Mesenchymal stem cell (in vitro differentiated cells and primary cell): Measurements from ENCODE around the gene FOXN3.

Source experiments
- DNase-seq: peaks from one replicate; pipeline ENCODE4 v3.0.0-alpha.2; 2013
- H2AFZ ChIP-seq: one replicate; pipeline ENCODE4 v1.6.1; 2013; ENCODE audit warnings: low read depth, mild to moderate bottlenecking, control low read depth, inconsistent platforms, low read length, moderate library complexity
- H2AK5ac ChIP-seq: 2 replicates; pipeline ENCODE4 v1.6.1; 2013; ENCODE audit warnings: low read length, moderate library complexity, mild to moderate bottlenecking, inconsistent platforms; ENCODE audit not compliant: severe bottlenecking
- H2BK120ac ChIP-seq: one replicate; pipeline ENCODE4 v1.6.1; 2013; ENCODE audit warnings: low read depth, mild to moderate bottlenecking, inconsistent platforms, low read length, moderate library complexity
- H2BK12ac ChIP-seq, 2 experiments: one replicate each; pipeline ENCODE4 v1.6.1; 2013; ENCODE audit warnings: inconsistent platforms in 2 of 2, low read length in 2 of 2, mild to moderate bottlenecking in 2 of 2, moderate library complexity in 2 of 2, control low read depth in 1 of 2
- H2BK15ac ChIP-seq: one replicate; pipeline ENCODE4 v1.6.1; 2013; ENCODE audit warnings: mild to moderate bottlenecking, low read depth, inconsistent platforms; ENCODE audit not compliant: poor library complexity, severe bottlenecking
- H2BK5ac ChIP-seq: 2 replicates; pipeline ENCODE4 v1.6.1; 2013; ENCODE audit warnings: low read depth, mild to moderate bottlenecking, low read length, control low read depth, inconsistent platforms; ENCODE audit not compliant: poor library complexity, severe bottlenecking
- H3K14ac ChIP-seq, 2 experiments: one replicate each; pipeline ENCODE4 v1.6.1; 2013; ENCODE audit warnings: inconsistent platforms in 2 of 2, low read length in 2 of 2, control low read depth in 1 of 2, mild to moderate bottlenecking in 1 of 2, moderate library complexity in 1 of 2
- H3K18ac ChIP-seq, 2 experiments: one replicate each; pipeline ENCODE4 v1.6.1; 2013; ENCODE audit warnings: inconsistent platforms in 2 of 2, low read length in 2 of 2, control low read depth in 1 of 2, low read depth in 1 of 2, mild to moderate bottlenecking in 1 of 2
- H3K23ac ChIP-seq, 2 experiments: one replicate each; pipeline ENCODE4 v1.6.1; 2013; ENCODE audit warnings: inconsistent platforms in 2 of 2, low read length in 2 of 2, mild to moderate bottlenecking in 2 of 2, moderate library complexity in 2 of 2, control low read depth in 1 of 2
- H3K27ac ChIP-seq: 2 replicates; pipeline ENCODE4 v1.5.1; 2013; ENCODE audit warnings: mild to moderate bottlenecking, moderate library complexity, low read length, control low read depth, inconsistent platforms; ENCODE audit not compliant: poor library complexity, severe bottlenecking
- H3K27me3 ChIP-seq, 2 experiments: 2 replicates each; pipeline versions ENCODE4 v1.6.1 to v1.7.0; 2013; ENCODE audit warnings: low read length in 2 of 2, mild to moderate bottlenecking in 2 of 2, moderate library complexity in 2 of 2, control low read depth in 1 of 2, inconsistent platforms in 1 of 2; ENCODE audit not compliant: control insufficient read depth in 1 of 2, insufficient read depth in 1 of 2
- H3K36me3 ChIP-seq, 2 experiments: 2 replicates each; pipeline versions ENCODE4 v1.6.1 to v1.7.0; 2013; ENCODE audit warnings: low read length in 2 of 2, control low read depth in 1 of 2, inconsistent platforms in 1 of 2, low read depth in 1 of 2, mild to moderate bottlenecking in 1 of 2; ENCODE audit not compliant: insufficient read depth in 2 of 2, control insufficient read depth in 1 of 2
- H3K4ac ChIP-seq, 2 experiments: one replicate each; pipeline ENCODE4 v1.6.1; 2013; ENCODE audit warnings: inconsistent platforms in 2 of 2, low read length in 2 of 2, mild to moderate bottlenecking in 2 of 2, moderate library complexity in 2 of 2, control low read depth in 1 of 2, low read depth in 1 of 2
- H3K4me1 ChIP-seq: 2 replicates; pipeline ENCODE4 v1.6.1; 2013; ENCODE audit warnings: low read depth, low read length, control low read depth; ENCODE audit not compliant: control insufficient read depth, insufficient read depth
- H3K4me2 ChIP-seq: 2 replicates; pipeline ENCODE4 v1.6.1; 2013; ENCODE audit warnings: low read length, mild to moderate bottlenecking, inconsistent platforms; ENCODE audit not compliant: poor library complexity, severe bottlenecking
- H3K4me3 ChIP-seq, 2 experiments: 2 replicates each; pipeline versions ENCODE4 v1.5.1 to v1.7.0; 2013; ENCODE audit warnings: low read length in 2 of 2, mild to moderate bottlenecking in 2 of 2, control low read depth in 1 of 2, low read depth in 1 of 2; ENCODE audit not compliant: insufficient read depth in 1 of 2
- H3K79me1 ChIP-seq: replicated peaks from 2 replicates; pipeline ENCODE4 v1.6.1; 2013; ENCODE audit warnings: mild to moderate bottlenecking, control low read depth, low read length, inconsistent platforms; ENCODE audit not compliant: poor library complexity, severe bottlenecking
- H3K9ac ChIP-seq: 2 replicates; pipeline ENCODE4 v1.7.0; 2013; ENCODE audit warnings: mild to moderate bottlenecking, low read length, moderate library complexity
- H3K9me3 ChIP-seq: 2 replicates; pipeline ENCODE4 v1.7.0; 2013; ENCODE audit warnings: mild to moderate bottlenecking, low read length; ENCODE audit not compliant: control insufficient read depth
- H4K8ac ChIP-seq: one replicate; pipeline ENCODE4 v1.6.1; 2013; ENCODE audit warnings: inconsistent platforms, mild to moderate bottlenecking, low read length, moderate library complexity
- H4K91ac ChIP-seq: one replicate; pipeline ENCODE4 v1.6.1; 2013; ENCODE audit warnings: mild to moderate bottlenecking, low read length, inconsistent platforms
- WGBS: methylation state at CpG from one replicate; pipeline ENCODE4 v1.1.7; 2013; ENCODE audit warnings: mixed read lengths; 5-methylcytosine and 5-hydroxymethylcytosine counted together

Gene FOXN3

DNA sequence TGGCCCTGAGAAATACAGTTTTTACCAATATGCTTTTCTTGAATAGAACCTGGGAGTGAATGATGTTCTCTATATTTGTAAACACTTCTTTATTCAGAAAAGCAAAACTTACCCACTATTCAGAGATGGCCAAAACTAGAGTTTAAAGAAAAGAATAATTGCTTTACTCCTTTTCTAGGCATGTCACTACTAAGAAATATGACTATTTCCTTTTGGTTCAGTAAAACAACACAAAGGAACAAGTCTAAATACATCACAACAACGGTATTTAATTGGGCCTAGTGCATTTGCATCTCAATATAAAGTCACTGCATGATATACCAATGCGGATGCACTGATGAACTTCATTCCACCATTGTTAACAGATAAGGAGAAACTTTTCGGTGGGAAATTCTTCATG, 207.5 kb downstream of the FOXN3 start:
- Histone ChIP-seq H4K91ac (no peak overlapping the region), H3K4me1 (peaks cover 1% of the 10 kb centered on the region), H3K18ac (no peak overlapping the region), H3K4ac (no peak overlapping the region), H3K27ac (no peak overlapping the region), H2BK12ac (no peak overlapping the region), H3K23ac (no peak overlapping the region), H3K4me2 (no peak overlapping the region), H4K8ac (no peak overlapping the region), H3K4me3 (no peak overlapping the region), H2BK120ac (no peak overlapping the region), H3K9me3 (peaks cover 3% of the 10 kb centered on the region), H3K27me3 (no peaks in the 10 kb centered on the region), H2BK15ac (no peak overlapping the region), H3K14ac (no peak overlapping the region), H3K9ac (no peak overlapping the region), H2AFZ (no peak overlapping the region), H2BK5ac (no peak overlapping the region), H3K79me1 (peaks cover 29% of the 10 kb centered on the region), H3K36me3 (peaks cover 0 to 18% of the 10 kb centered on the region in 2 experiments), H2AK5ac (no peak overlapping the region)
- 95% methylated on average over 2 of the region's 3 CpGs for WGBS
- DNase-seq: no peak

GRCh38 chr14:89207925-89208328, 209.1 kb downstream of the FOXN3 start:
- H3K4me2 ChIP-seq: no peak overlapping the region
- H3K36me3 ChIP-seq: peaks cover 0 to 23% of the 10 kb centered on the region in 2 experiments
- peaks cover 3% of the 10 kb centered on the region for H3K9me3 ChIP-seq
- no peak overlapping the region for H2AFZ ChIP-seq
- no peak overlapping the region for H3K4ac ChIP-seq
- no peak overlapping the region for H2BK12ac ChIP-seq
- peaks cover 3% of the 10 kb centered on the region for H3K4me1 ChIP-seq
- H4K91ac ChIP-seq: no peak overlapping the region
- no peak overlapping the region for H4K8ac ChIP-seq
- H2BK120ac ChIP-seq: no peak overlapping the region
- H3K27me3 ChIP-seq: no peaks in the 10 kb centered on the region
- no peak overlapping the region for H2BK5ac ChIP-seq
- H3K79me1 ChIP-seq: peaks cover 34% of the 10 kb centered on the region
- no peak overlapping the region for H3K4me3 ChIP-seq
- no peak overlapping the region for H3K18ac ChIP-seq
- H3K9ac ChIP-seq: no peak overlapping the region
- H2AK5ac ChIP-seq: no peak overlapping the region
- 87% methylated on average over 5 of the region's 7 CpGs for WGBS
- H3K23ac ChIP-seq: no peak overlapping the region
- no peak for DNase-seq
- no peak overlapping the region for H3K14ac ChIP-seq
- H3K27ac ChIP-seq: no peak overlapping the region
- no peak overlapping the region for H2BK15ac ChIP-seq

DNA sequence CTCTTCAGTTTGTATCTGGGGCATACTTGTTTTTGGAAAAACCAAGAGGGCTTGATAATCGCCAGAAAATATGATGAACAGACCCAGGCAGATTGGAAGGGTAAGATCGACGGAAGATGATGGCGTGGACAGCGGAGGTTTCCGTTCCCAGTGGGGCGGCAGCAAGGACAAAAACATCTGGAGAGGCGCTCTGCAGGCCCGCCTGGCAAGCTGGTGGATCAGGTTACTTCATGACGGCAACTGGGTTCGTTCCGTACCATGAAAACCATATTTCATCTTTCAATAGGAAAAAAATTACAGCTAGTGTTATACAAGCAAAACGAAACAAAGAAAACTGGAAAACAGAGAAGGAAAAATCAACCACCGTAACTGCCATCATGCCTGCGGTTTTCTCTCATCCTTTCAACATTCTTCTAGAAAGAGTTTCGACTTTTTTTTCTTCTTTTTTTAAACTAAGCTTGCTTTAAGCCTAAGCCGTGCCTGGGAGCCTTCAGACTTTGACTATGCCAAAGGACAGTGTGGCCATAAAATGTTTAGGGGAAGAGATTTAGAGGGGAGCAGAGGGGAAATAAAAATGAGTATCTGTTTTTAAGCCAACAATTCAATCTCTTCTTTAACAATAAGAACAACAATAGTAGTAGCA, 210.5 kb downstream of the FOXN3 start:
- no peak overlapping the region for H2AFZ ChIP-seq
- no peak overlapping the region for H2BK15ac ChIP-seq
- H3K4me1 ChIP-seq: peaks cover 3% of the 10 kb centered on the region
- no peak overlapping the region for H3K27ac ChIP-seq
- H3K9ac ChIP-seq: no peak overlapping the region
- no peak overlapping the region for H4K91ac ChIP-seq
- peaks cover 3% of the 10 kb centered on the region for H3K9me3 ChIP-seq
- no peak for DNase-seq
- no peaks in the 10 kb centered on the region for H3K27me3 ChIP-seq
- H2BK120ac ChIP-seq: no peak overlapping the region
- no peak overlapping the region for H3K4me2 ChIP-seq
- H3K79me1 ChIP-seq: peaks cover 35% of the 10 kb centered on the region
- no peak overlapping the region for H2AK5ac ChIP-seq
- H3K23ac ChIP-seq: no peak overlapping the region
- no peak overlapping the region for H3K18ac ChIP-seq
- H3K4me3 ChIP-seq: no peak overlapping the region
- H3K36me3 ChIP-seq: peaks cover 0 to 24% of the 10 kb centered on the region in 2 experiments
- no peak overlapping the region for H4K8ac ChIP-seq
- no peak overlapping the region for H3K14ac ChIP-seq
- 93% methylated on average over 16 of the region's 17 CpGs for WGBS
- H2BK12ac ChIP-seq: no peak overlapping the region
- no peak overlapping the region for H2BK5ac ChIP-seq
- H3K4ac ChIP-seq: no peak overlapping the region

DNA sequence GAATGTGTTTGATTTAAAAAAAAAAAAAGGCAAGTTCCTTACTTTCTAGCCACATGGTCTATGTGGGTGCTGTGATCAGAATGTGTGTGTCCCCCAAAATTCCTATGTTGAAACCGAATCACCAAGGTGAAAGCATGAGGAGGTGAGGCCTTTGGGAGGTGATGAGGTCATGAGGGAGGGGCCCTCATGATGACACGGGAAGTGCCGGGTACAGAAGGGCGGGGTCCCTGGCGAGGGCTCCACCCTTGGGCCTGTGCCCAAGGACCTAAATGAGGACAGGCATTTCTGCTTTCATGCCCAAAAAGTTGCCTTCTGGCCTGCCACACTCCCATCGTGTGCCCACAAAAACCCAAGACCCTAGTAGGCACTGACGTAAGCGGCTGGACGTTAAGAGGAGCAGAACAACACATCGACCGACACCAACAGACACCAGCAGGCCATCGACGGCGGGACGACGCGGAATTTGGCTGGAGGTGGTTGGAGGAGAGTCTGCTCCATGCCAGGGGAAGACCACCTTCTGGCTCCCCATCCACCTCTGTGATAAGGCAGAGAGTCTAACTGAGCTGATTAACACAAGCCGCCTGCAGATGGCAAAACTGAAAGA, 211.8 kb downstream of the FOXN3 start:
- Histone ChIP-seq H2AK5ac (no peak overlapping the region), H3K27ac (no peak overlapping the region), H3K18ac (no peak overlapping the region), H4K91ac (no peak overlapping the region), H2BK120ac (no peak overlapping the region), H3K14ac (no peak overlapping the region), H4K8ac (no peak overlapping the region), H3K4me1 (peaks cover 3% of the 10 kb centered on the region), H3K4me2 (no peak overlapping the region), H3K9me3 (peaks cover 3% of the 10 kb centered on the region), H3K9ac (no peak overlapping the region), H2BK5ac (no peak overlapping the region), H2BK12ac (no peak overlapping the region), H3K27me3 (no peaks in the 10 kb centered on the region), H3K36me3 (peaks cover 0 to 24% of the 10 kb centered on the region in 2 experiments), H2BK15ac (no peak overlapping the region), H3K79me1 (peaks cover 39% of the 10 kb centered on the region), H3K4ac (no peak overlapping the region), H3K23ac (no peak overlapping the region), H3K4me3 (no peak overlapping the region), H2AFZ (no peak overlapping the region)
- no peak for DNase-seq
- WGBS: 97% methylated on average over 18 of the region's 18 CpGs
